ENCODE measurements around the gene NFATC3.

NFATC3 gene

DNA sequence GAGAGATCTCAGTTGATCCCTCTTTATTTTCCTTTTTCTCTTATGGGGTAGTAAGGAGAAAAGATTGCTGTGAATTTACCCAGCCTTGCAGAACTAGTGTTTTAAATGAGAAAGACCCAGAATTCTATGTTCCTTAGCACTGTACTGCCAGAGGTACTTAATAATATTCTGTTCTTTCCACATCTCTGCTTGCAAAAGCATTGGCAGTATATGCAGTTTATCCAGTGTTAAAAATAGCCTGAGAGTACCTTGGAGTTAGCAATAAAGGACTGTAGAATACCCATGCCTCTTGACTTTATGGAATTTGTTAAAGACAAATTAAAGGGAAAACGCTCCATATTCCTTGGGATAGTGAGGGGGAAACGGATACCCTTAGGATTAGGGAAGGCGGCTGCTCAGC lies 191.1 kb downstream of the NFATC3 start:
- FAIRE-seq: no peak

More for the DNA sequence above, 191.1 kb downstream of the NFATC3 start:
- no peak for TF ChIP-seq POLR2A (IDR thresholded peaks at IDR 0.05; ENCODE audit: low read depth, low read length)
- no peak for TF ChIP-seq POLR2AphosphoS5 (IDR thresholded peaks at IDR 0.05; ENCODE audit: low read depth, low read length)
- no peak for TF ChIP-seq TAF1 (IDR thresholded peaks at IDR 0.05; ENCODE audit: borderline replicate concordance, low read depth, low read length)
- DNase-seq (ENCODE audit: insufficient read length): no peak
